ENCODE measurements around the gene ERBB2.

Gene ERBB2

DNA sequence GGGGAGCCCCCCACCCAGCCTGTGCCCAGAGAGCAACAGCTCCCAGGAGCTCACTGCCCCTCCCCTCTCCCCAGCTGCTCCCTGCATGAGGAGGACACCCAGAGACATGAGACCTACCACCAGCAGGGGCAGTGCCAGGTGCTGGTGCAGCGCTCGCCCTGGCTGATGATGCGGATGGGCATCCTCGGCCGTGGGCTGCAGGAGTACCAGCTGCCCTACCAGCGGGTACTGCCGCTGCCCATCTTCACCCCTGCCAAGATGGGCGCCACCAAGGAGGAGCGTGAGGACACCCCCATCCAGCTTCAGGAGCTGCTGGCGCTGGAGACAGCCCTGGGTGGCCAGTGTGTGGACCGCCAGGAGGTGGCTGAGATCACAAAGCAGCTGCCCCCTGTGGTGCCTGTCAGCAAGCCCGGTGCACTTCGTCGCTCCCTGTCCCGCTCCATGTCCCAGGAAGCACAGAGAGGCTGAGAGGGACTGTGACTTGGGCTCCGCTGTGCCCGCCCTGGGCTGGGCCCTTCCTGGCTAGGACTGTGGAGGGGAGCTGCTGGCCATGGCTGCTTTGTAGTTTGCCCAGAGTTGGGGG, 34.1 kb upstream of the ERBB2 start:
- DNase-seq (ENCODE audit: low spot score): peak; percentile 70

DNA sequence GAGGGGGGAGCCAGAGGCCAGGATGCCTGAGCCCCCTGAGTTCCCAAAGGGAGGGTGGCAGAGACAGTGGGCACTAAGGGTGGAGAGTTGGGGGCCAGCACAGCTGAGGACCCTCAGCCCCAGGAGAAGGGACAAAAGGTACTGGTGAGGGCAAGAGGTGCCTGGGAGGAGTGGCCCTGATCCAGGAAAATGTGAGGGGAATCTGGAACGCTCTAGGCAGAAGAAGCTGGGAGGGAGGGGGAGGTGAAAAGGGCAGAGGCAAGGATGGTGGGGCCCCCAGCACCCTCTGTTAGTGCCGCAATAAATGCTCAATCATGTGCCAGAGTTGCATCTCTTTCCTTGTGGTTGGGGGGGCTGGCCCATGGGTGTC, 33.6 kb upstream of the ERBB2 start:
- no peak for DNase-seq (ENCODE audit: low spot score)

DNA sequence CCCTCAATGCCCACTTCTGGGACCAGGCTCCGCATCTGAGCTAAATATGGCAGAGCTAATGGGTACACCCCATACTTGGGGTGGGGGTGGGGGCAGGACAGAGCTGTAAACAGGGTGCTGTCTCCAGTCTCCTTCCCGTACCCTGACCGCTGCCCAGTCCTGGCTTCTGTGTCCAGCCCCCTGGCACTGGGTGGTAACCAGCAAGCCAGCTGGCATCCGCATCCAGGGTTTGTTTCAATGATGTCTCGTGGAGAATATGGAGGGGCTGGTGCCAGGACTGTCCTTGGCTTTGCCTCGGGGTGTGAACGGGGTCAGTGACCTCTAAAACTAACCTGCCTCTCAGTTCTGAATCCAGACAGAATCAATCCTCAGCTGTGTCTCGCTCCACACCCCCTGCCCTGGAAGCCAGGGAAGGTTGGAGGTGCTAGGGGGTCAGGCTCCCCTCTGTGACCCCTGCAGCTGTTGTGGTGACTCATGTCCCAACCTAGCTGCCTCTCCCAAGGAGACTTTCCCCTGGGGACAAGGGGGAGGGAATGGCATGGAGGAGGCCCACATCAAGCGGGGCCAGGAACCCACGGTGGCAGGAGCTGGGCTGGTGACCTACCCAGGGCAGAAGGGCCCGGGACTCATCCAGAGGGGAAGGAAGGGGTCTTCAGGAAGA, 33.1 kb upstream of the ERBB2 start:
- DNase-seq (ENCODE audit: low spot score): no peak

- no peak for DNase-seq (ENCODE audit: low spot score)
These were observed 32.5 kb upstream of the ERBB2 start for GRCh38 chr17:39667262-39667944.

GRCh38 chr17:39667945-39668924, 31.6 kb upstream of the ERBB2 start, which contains the start of gene PNMT:
TSS of gene PNMT (plus strand) at chr17:39668453. CDS start at chr17:39668476, 23 bp downstream.
- DNase-seq (ENCODE audit: low spot score): peak; percentile 94

GRCh38 chr17:39669897-39670735, 29.7 kb upstream of the ERBB2 start:
- DNase-seq (ENCODE audit: low spot score): no peak

DNA sequence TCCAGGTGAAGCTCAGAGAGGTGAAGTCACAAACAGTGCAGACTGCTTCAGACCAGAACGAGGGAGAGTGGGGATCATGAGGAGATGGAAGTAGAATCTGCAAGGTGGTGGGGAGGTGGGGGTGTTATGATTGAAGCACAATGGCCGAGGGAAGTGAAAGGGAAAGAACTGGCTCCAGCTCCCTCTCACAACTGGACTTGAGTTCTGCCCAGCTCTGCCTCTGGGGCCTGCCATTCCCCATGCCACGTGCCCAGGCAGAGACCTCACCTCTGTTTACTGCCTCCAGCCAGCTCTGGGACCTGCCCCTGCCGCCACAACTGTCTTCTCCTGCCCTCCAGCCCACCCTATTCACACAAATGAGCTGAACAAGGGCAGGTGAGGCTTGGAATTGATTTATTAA, 29.1 kb upstream of the ERBB2 start:
- DNase-seq (ENCODE audit: low spot score): no peak

- DNase-seq (ENCODE audit: low spot score): peak; percentile 83
These were observed 28.0 kb upstream of the ERBB2 start for GRCh38 chr17:39671651-39672521.

- DNase-seq (ENCODE audit: low spot score): no peak
These were observed 27.1 kb upstream of the ERBB2 start for GRCh38 chr17:39672522-39673334.

- no peak for DNase-seq (ENCODE audit: low spot score)
These were observed 26.4 kb upstream of the ERBB2 start for GRCh38 chr17:39673335-39674081.

DNA sequence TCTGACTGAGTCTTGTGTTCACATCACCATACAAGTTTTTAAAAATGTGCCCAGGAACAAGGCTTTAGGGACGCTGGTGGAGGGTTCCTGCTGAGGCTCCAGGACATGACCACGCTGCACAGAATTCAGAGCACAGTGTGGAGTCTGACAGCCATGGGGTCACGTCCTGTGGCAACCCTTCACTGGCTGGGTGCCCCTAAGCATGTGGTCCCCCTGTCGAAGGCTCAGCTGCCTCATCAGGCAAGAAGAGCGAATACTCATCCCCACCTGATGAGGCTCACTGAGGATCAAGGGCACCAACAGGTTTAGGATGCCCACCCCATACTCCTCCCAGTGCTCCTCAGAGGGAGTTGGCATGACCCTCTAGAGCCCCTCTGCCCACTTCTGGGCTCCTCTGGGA, 25.7 kb upstream of the ERBB2 start:
- DNase-seq (ENCODE audit: low spot score): no peak

DNA sequence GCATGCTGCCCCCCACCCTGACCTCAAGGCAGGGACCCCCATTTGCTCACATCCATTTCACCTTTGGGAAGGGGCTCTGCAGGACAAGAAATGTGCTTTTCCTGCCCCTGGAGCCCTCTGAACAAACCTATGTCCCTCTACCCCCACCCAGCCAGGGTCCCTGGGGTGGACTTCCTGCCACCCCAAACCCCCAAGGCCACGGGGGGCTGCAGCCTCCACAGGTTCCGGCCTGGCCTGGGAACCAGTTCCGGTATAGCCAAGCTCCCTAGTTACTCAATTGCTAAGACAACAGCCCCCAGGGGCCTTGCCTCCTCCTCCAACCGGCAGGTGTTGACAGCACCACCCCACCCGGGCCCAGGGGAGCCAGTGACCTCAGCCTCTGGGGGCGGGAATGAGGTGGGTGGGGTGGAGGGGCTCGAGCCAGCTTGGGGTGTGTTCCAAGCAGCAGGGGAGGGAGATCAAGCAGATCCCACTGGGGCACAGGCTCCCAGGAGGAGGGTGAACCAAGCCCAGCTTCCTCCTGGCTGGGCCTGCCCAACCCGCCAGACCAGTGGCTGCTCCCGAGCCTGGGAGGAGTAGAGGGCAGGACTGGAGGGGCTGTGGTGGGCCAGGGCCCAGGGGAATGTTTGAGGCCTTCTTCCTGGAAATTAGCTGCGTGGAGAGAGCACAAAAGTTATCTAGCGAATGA, 25.0 kb upstream of the ERBB2 start:
- peak; percentile 95 for DNase-seq (ENCODE audit: low spot score)

DNA sequence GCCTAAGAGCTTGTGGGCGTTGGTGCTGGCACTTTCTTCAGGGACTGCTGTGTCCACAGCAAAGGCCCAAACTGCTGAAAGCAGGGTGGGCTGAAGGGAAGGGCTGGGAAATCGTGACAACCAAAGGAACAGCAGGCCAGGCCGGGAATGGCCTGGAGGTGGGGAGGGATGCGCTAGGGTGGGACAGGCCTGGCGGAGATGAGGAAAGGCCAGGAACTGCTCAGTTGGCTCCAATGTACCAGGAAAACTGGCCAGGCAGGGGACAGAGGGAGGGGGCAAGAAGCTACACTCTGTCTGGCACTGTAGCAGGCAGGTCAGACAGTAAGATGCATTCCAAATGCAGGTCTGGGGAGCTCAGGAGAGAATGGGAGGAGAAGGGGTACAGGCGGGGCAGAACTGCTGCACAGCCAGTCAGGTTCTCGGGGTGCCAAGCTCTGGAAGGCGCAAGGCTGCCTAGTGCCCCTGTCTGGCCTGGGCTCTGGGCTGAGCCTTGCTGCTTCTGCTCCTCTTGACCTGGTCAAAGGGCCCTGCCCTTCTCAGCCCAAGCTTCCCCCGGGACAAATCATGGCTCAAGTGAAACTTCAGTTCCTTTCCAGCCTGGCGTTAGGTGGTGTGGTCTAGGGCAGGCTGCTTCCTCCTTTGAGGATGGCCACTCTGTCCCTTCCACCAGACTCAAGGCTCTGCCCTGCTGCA, 24.3 kb upstream of the ERBB2 start:
- no peak for DNase-seq (ENCODE audit: low spot score)

DNA sequence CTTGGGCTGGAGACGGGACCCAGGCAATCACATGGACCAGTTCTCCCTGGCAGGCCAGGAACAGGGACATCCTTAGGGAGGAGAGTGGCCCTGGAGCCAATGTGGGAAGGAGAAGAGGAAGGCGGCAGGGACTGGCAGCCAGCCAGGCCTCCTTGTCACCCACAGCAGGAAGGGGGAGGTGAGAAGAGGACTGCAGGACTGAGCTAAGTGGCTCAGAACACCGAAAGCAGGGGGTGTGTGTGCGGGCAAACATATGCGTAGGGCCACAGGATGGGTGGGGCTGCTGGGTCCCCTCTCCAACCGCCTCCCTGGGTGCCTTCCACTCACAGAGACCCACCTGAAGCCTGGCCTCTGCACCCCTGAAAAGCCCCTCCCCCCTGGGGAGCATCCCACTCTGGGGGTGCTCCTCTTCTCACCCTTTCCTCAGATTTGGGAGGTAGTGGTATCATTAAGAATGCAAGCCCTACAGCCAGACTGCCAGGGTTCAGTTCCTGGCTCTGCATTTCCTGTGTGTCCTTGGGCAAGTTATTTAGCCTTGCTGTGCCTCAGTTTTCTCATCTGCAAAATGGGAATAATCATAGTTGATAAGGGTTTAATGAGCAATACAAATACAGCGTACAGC, 23.6 kb upstream of the ERBB2 start:
- peak; percentile 74 for DNase-seq (ENCODE audit: low spot score)

GRCh38 chr17:39677072-39677471, 22.8 kb upstream of the ERBB2 start:
- DNase-seq (ENCODE audit: low spot score): no peak

GRCh38 chr17:39677542-39678339, 22.1 kb upstream of the ERBB2 start:
- no peak for DNase-seq (ENCODE audit: low spot score)
